HEK293 (cell line): ENCODE measurements around the gene LGALS7.

Experiments
- RBAK ChIP-seq: fragments of 450-650 bp; formaldehyde crosslinking; IDR thresholded peaks from 2 replicates; pipeline ENCODE4 v1.5.1; 2016; ENCODE audit warnings: missing biosample characterization, missing genetic modification characterization
- ZNF211 ChIP-seq: fragments of 450-650 bp; formaldehyde crosslinking; IDR thresholded peaks from 2 replicates; pipeline ENCODE4 v1.5.1; 2016; ENCODE audit warnings: low read depth, missing biosample characterization, missing genetic modification characterization
- TF ChIP-seq, protein P1 (sequence below): fragments of 450-650 bp; formaldehyde crosslinking; IDR thresholded peaks from 2 replicates; pipeline ENCODE4 v1.5.1; 2016; ENCODE audit warnings: missing biosample characterization, missing genetic modification characterization
- TF ChIP-seq, protein P2 (sequence below): fragments of 450-650 bp; formaldehyde crosslinking; IDR thresholded peaks from 2 replicates; pipeline ENCODE4 v1.5.1; 2016; ENCODE audit warnings: missing biosample characterization, missing genetic modification characterization

DNA sequence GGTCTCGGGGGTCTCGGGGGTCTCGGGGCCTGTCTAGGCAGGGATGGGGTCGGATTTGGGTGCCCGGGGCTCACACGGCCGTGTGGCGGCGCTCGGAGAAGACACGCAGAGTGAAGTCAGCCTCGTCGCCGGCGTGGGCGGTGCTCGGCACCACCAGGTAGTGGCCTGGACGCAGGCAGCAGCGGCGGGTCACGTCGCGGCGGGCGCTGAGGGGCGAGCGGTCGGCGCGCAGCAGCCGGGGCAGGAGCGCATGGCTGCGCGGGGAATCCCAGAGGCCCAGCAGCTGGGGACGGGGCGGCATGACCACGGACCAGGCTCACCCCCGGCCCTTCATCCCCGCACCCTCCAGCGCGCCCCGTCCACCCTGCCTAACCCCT is 37.3 kb downstream of the LGALS7 start:
- TF ChIP-seq ZNF211 (tag by site-specific recombination) = no peak
- TF ChIP-seq, protein P1, sequence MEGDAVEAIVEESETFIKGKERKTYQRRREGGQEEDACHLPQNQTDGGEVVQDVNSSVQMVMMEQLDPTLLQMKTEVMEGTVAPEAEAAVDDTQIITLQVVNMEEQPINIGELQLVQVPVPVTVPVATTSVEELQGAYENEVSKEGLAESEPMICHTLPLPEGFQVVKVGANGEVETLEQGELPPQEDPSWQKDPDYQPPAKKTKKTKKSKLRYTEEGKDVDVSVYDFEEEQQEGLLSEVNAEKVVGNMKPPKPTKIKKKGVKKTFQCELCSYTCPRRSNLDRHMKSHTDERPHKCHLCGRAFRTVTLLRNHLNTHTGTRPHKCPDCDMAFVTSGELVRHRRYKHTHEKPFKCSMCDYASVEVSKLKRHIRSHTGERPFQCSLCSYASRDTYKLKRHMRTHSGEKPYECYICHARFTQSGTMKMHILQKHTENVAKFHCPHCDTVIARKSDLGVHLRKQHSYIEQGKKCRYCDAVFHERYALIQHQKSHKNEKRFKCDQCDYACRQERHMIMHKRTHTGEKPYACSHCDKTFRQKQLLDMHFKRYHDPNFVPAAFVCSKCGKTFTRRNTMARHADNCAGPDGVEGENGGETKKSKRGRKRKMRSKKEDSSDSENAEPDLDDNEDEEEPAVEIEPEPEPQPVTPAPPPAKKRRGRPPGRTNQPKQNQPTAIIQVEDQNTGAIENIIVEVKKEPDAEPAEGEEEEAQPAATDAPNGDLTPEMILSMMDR (tag by site-specific recombination) = peak; percentile 8; the same call in 1 of the 2 replicates
- TF ChIP-seq, protein P2, sequence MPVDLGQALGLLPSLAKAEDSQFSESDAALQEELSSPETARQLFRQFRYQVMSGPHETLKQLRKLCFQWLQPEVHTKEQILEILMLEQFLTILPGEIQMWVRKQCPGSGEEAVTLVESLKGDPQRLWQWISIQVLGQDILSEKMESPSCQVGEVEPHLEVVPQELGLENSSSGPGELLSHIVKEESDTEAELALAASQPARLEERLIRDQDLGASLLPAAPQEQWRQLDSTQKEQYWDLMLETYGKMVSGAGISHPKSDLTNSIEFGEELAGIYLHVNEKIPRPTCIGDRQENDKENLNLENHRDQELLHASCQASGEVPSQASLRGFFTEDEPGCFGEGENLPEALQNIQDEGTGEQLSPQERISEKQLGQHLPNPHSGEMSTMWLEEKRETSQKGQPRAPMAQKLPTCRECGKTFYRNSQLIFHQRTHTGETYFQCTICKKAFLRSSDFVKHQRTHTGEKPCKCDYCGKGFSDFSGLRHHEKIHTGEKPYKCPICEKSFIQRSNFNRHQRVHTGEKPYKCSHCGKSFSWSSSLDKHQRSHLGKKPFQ (tag by site-specific recombination) = no peak
- TF ChIP-seq RBAK (tag by site-specific recombination) = no peak
